Neural cell (in vitro differentiated cells): ENCODE results near the gene TMC1. TPM values are rescaled to one million over a fixed set of nuclear protein-coding genes. Genes with fewer than 3 reads are reported as not detected.

Source experiments
- H2AFZ ChIP-seq: fragments of 200-600, 300-800 bp; sonication (generic), shearing (Covaris generic); 2 replicates; pipeline ENCODE4 v1.6.0; 2014; ENCODE audit warnings: low read depth, mild to moderate bottlenecking, antibody characterized with exemption, low read length, moderate library complexity
- H3F3A ChIP-seq: fragments of 200-600 bp; shearing (Covaris generic); 2 replicates; pipeline ENCODE4 v1.6.1; 2016; ENCODE audit warnings: mild to moderate bottlenecking, moderate library complexity, mixed read lengths, antibody characterized with exemption, low read length; ENCODE audit not compliant: insufficient read depth, poor library complexity, severe bottlenecking
- H3K27ac ChIP-seq: fragments of 200-600, 300-800 bp; sonication (generic), shearing (Covaris generic); 2 replicates; pipeline ENCODE4 v1.5.1; 2014; ENCODE audit warnings: mild to moderate bottlenecking, low read length, moderate library complexity
- H3K27me3 ChIP-seq: fragments of 300-800, 200-600 bp; sonication (generic), shearing (Covaris generic); 2 replicates; pipeline ENCODE4 v1.6.0; 2014; ENCODE audit warnings: mild to moderate bottlenecking, low read depth, low read length, moderate library complexity; ENCODE audit not compliant: insufficient read depth
- H3K36me3 ChIP-seq: fragments of 300-800, 200-600 bp; sonication (generic), shearing (Covaris generic); 2 replicates; pipeline ENCODE4 v1.5.1; 2014; ENCODE audit warnings: mild to moderate bottlenecking, antibody characterized with exemption, low read length, moderate library complexity; ENCODE audit not compliant: insufficient read depth
- H3K4me2 ChIP-seq: fragments of 300-800, 200-600 bp; sonication (generic), shearing (Covaris generic); 2 replicates; pipeline ENCODE4 v1.6.0; 2014; ENCODE audit warnings: mild to moderate bottlenecking, low read length
- H3K4me3 ChIP-seq: fragments of 300-800, 200-600 bp; sonication (generic), shearing (Covaris generic); 2 replicates; pipeline ENCODE4 v1.5.1; 2014; ENCODE audit warnings: mild to moderate bottlenecking, low read length, moderate library complexity
- H3K79me2 ChIP-seq: fragments of 200-600 bp; shearing (Covaris generic); replicated peaks from 2 replicates; pipeline ENCODE4 v1.6.0; 2014; ENCODE audit warnings: mild to moderate bottlenecking, low read length, moderate library complexity; ENCODE audit not compliant: insufficient read depth
- H3K9ac ChIP-seq: fragments of 300-800, 200-600 bp; sonication (generic), shearing (Covaris generic); 2 replicates; pipeline ENCODE4 v1.6.1; 2016; ENCODE audit warnings: mild to moderate bottlenecking, low read length, mixed read lengths
- H3K9me2 ChIP-seq: fragments of 200-600 bp; shearing (Covaris generic); 2 replicates; pipeline ENCODE4 v1.6.1; 2016; ENCODE audit warnings: mild to moderate bottlenecking, low read length, mixed read lengths; ENCODE audit not compliant: insufficient read depth
- H3K9me3 ChIP-seq: fragments of 200-600, 300-800 bp; sonication (generic), shearing (Covaris generic); 2 replicates; pipeline ENCODE4 v1.6.1; 2016; ENCODE audit warnings: mild to moderate bottlenecking, mixed run types, low read length, moderate library complexity, mixed read lengths
- H4K20me1 ChIP-seq: fragments of 200-600 bp; shearing (Covaris generic); 2 replicates; pipeline ENCODE4 v1.6.1; 2016; ENCODE audit warnings: mild to moderate bottlenecking, mixed run types; ENCODE audit not compliant: insufficient read depth
- EP300 ChIP-seq: fragments of 450-650 bp; conservative IDR thresholded peaks from 2 replicates; pipeline ENCODE4 v1.6.1; 2014; ENCODE audit warnings: antibody characterized with exemption, mild to moderate bottlenecking, moderate library complexity; ENCODE audit not compliant: poor library complexity, severe bottlenecking
- EZH2 ChIP-seq: fragments of 200-600, 300-800 bp; shearing (Covaris generic), sonication (generic); IDR thresholded peaks from 2 replicates; pipeline ENCODE4 v1.6.1; 2014; ENCODE audit warnings: antibody characterized with exemption, low read length, borderline replicate concordance, mild to moderate bottlenecking; ENCODE audit not compliant: insufficient read depth, poor library complexity, severe bottlenecking
- MXI1 ChIP-seq: fragments of 450-650 bp; conservative IDR thresholded peaks from 2 replicates; pipeline ENCODE4 v1.6.1; 2014; ENCODE audit warnings: antibody characterized with exemption, mild to moderate bottlenecking; ENCODE audit not compliant: poor library complexity, severe bottlenecking
- POLR2AphosphoS5 ChIP-seq: IDR thresholded peaks from 2 replicates; pipeline ENCODE4 v1.6.1; 2012
- RAD21 ChIP-seq: fragments of 450-650 bp; conservative IDR thresholded peaks from 2 replicates; pipeline ENCODE4 v1.6.1; 2014; ENCODE audit warnings: antibody characterized with exemption, mild to moderate bottlenecking, moderate library complexity
- SMC3 ChIP-seq: fragments of 450-650 bp; conservative IDR thresholded peaks from 2 replicates; pipeline ENCODE4 v1.6.1; 2014; ENCODE audit warnings: antibody characterized with exemption, mild to moderate bottlenecking, moderate library complexity; ENCODE audit not compliant: poor library complexity
- TAF1 ChIP-seq: IDR thresholded peaks from 2 replicates; pipeline ENCODE4 v1.6.1; 2012; ENCODE audit warnings: low read depth
- polyA plus RNA-seq: library from polyadenylated mRNA; depleted of rRNA; stranded (reverse); fragments of >200 nt; gene quantifications from 2 replicates; pipeline ENCODE4 v1.2.3, GENCODE V29; 2014
- TF ChIP-seq, protein P1 (sequence below): fragments of 450-650 bp; IDR thresholded peaks from 2 replicates; pipeline ENCODE4 v1.5.1; 2014; ENCODE audit warnings: antibody characterized with exemption, mild to moderate bottlenecking, moderate library complexity; ENCODE audit not compliant: poor library complexity, severe bottlenecking
- TF ChIP-seq, protein P2 (sequence below): IDR thresholded peaks from 2 replicates; pipeline ENCODE4 v1.6.1; 2012; ENCODE audit warnings: borderline replicate concordance

The TMC1 gene
- polyA plus RNA-seq, 1 donor from 2014 or later: not detected

GRCh38 chr9:72635197-72635596 is 113.8 kb downstream of the TMC1 start:
- H3K36me3 ChIP-seq: no peaks in the 10 kb centered on the region
- no peaks in the 10 kb centered on the region for H3K9me2 ChIP-seq
- H3K4me2 ChIP-seq: no peak overlapping the region
- no peak overlapping the region for H3K9ac ChIP-seq
- no peaks in the 10 kb centered on the region for H3K27me3 ChIP-seq
- no peaks in the 10 kb centered on the region for H3F3A ChIP-seq
- H3K27ac ChIP-seq: no peak overlapping the region
- H3K79me2 ChIP-seq: no peaks in the 10 kb centered on the region
- no peak for TF ChIP-seq RAD21
- no peak for TF ChIP-seq TAF1
- no peak overlapping the region for H3K4me3 ChIP-seq
- no peaks in the 10 kb centered on the region for H3K9me3 ChIP-seq
- no peaks in the 10 kb centered on the region for H4K20me1 ChIP-seq
- no peak overlapping the region for H2AFZ ChIP-seq

GRCh38 chr9:72636621-72637020 is 115.2 kb downstream of the TMC1 start:
- no peak overlapping the region for H3K4me3 ChIP-seq
- H3K79me2 ChIP-seq: no peaks in the 10 kb centered on the region
- H3K9ac ChIP-seq: no peak overlapping the region
- H2AFZ ChIP-seq: no peak overlapping the region
- H3K4me2 ChIP-seq: no peak overlapping the region
- H3K27me3 ChIP-seq: no peaks in the 10 kb centered on the region
- no peaks in the 10 kb centered on the region for H3K9me3 ChIP-seq
- H3F3A ChIP-seq: no peaks in the 10 kb centered on the region
- no peaks in the 10 kb centered on the region for H4K20me1 ChIP-seq
- TF ChIP-seq RAD21 (no peak), MXI1 (no peak), TAF1 (no peak), EP300 (no peak), POLR2AphosphoS5 (no peak)
- TF ChIP-seq, protein P1, sequence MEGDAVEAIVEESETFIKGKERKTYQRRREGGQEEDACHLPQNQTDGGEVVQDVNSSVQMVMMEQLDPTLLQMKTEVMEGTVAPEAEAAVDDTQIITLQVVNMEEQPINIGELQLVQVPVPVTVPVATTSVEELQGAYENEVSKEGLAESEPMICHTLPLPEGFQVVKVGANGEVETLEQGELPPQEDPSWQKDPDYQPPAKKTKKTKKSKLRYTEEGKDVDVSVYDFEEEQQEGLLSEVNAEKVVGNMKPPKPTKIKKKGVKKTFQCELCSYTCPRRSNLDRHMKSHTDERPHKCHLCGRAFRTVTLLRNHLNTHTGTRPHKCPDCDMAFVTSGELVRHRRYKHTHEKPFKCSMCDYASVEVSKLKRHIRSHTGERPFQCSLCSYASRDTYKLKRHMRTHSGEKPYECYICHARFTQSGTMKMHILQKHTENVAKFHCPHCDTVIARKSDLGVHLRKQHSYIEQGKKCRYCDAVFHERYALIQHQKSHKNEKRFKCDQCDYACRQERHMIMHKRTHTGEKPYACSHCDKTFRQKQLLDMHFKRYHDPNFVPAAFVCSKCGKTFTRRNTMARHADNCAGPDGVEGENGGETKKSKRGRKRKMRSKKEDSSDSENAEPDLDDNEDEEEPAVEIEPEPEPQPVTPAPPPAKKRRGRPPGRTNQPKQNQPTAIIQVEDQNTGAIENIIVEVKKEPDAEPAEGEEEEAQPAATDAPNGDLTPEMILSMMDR: no peak
- TF ChIP-seq, protein P2, sequence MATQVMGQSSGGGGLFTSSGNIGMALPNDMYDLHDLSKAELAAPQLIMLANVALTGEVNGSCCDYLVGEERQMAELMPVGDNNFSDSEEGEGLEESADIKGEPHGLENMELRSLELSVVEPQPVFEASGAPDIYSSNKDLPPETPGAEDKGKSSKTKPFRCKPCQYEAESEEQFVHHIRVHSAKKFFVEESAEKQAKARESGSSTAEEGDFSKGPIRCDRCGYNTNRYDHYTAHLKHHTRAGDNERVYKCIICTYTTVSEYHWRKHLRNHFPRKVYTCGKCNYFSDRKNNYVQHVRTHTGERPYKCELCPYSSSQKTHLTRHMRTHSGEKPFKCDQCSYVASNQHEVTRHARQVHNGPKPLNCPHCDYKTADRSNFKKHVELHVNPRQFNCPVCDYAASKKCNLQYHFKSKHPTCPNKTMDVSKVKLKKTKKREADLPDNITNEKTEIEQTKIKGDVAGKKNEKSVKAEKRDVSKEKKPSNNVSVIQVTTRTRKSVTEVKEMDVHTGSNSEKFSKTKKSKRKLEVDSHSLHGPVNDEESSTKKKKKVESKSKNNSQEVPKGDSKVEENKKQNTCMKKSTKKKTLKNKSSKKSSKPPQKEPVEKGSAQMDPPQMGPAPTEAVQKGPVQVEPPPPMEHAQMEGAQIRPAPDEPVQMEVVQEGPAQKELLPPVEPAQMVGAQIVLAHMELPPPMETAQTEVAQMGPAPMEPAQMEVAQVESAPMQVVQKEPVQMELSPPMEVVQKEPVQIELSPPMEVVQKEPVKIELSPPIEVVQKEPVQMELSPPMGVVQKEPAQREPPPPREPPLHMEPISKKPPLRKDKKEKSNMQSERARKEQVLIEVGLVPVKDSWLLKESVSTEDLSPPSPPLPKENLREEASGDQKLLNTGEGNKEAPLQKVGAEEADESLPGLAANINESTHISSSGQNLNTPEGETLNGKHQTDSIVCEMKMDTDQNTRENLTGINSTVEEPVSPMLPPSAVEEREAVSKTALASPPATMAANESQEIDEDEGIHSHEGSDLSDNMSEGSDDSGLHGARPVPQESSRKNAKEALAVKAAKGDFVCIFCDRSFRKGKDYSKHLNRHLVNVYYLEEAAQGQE: no peak
- no peaks in the 10 kb centered on the region for H3K36me3 ChIP-seq
- H3K27ac ChIP-seq: no peak overlapping the region
- no peaks in the 10 kb centered on the region for H3K9me2 ChIP-seq

DNA sequence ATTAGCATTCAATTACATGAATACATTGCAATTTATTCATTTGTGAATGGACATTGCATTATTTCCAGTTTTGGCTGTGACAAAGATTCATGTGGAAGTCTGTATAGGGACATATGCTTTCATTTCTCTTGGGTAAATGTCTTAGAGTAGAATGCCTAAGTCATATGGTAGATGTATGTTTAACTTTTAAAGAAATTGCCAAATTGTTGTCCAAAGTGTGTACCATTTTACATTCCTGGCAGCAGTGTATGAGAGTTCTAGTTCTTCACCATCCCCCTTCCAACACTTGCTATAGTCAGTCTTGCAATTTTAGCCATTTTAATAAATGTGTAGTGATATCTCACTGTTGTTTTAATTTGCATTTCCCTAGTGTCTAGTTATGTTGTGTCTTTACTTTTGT is 122.2 kb downstream of the TMC1 start:
- Histone ChIP-seq H3F3A (no peaks in the 10 kb centered on the region), H3K36me3 (no peaks in the 10 kb centered on the region), H3K27ac (no peak overlapping the region), H3K9me3 (no peaks in the 10 kb centered on the region), H3K4me3 (no peak overlapping the region), H3K27me3 (no peaks in the 10 kb centered on the region), H3K79me2 (no peaks in the 10 kb centered on the region), H4K20me1 (no peaks in the 10 kb centered on the region), H3K9me2 (no peaks in the 10 kb centered on the region), H3K4me2 (no peak overlapping the region), H3K9ac (no peak overlapping the region), H2AFZ (no peak overlapping the region)
- TF ChIP-seq, protein P1: no peak
- TF ChIP-seq POLR2AphosphoS5 (no peak), EZH2 (no peak), TAF1 (no peak), MXI1 (no peak), EP300 (no peak), SMC3 (no peak), RAD21 (no peak)
- TF ChIP-seq, protein P2: no peak
